ENCODE data around the gene FBN1.

GRCh38 chr15:48373821-48374451 lies 271.6 kb downstream of the FBN1 start:
- no peak for TF ChIP-seq CTCF (IDR thresholded peaks at IDR 0.05)
- TF ChIP-seq POLR2A (IDR thresholded peaks at IDR 0.05), result no peak
- no peak for TF ChIP-seq POLR2AphosphoS5 (IDR thresholded peaks at IDR 0.05)

Measured in upper lobe of left lung (tissue), 4 donors.